Stimulated activated naive CD4-positive, alpha-beta T cell (primary cell): ENCODE data around the gene AKT3.
"Not testable (repeated sequence)": the region's sequence is repeated elsewhere in the genome, so short reads cannot be mapped to it uniquely, and the experiment has no call there.

Source experiments
- DNase-seq, 6 experiments: peaks; one replicate each; lab custom pipeline; 2025; lab: John Stamatoyannopoulos, UW

AKT3 gene

GRCh38 chr1:243705585-243705984 lies 144.5 kb downstream of the AKT3 start:
- DNase-seq, result no peak

GRCh38 chr1:243701872-243702271 lies 148.2 kb downstream of the AKT3 start:
- DNase-seq, result no peak

GRCh38 chr1:243693800-243694199 lies 156.2 kb downstream of the AKT3 start:
- DNase-seq, result no peak

- DNase-seq, result no peak
Measured at GRCh38 chr1:243686159-243686558, 163.9 kb downstream of the AKT3 start.

GRCh38 chr1:243680860-243681259 lies 169.2 kb downstream of the AKT3 start:
- DNase-seq, result no peak

GRCh38 chr1:243672539-243673074 lies 177.4 kb downstream of the AKT3 start:
- no peak for DNase-seq

- DNase-seq, result no peak
Measured at GRCh38 chr1:243667591-243667990, 182.5 kb downstream of the AKT3 start.

- no peak for DNase-seq
Measured at GRCh38 chr1:243667133-243667532, 182.9 kb downstream of the AKT3 start.

- DNase-seq, result no peak
Measured at GRCh38 chr1:243663651-243664050, 186.4 kb downstream of the AKT3 start.

- not testable (repeated sequence) for DNase-seq
Measured at GRCh38 chr1:243662169-243662568, 187.9 kb downstream of the AKT3 start.

- no peak for DNase-seq
Measured at GRCh38 chr1:243658594-243659105, 191.4 kb downstream of the AKT3 start.

GRCh38 chr1:243657793-243658192 lies 192.2 kb downstream of the AKT3 start:
- no peak for DNase-seq

- not testable (repeated sequence) for DNase-seq
Measured at GRCh38 chr1:243649530-243649929, 200.5 kb downstream of the AKT3 start.

- no peak for DNase-seq
Measured at GRCh38 chr1:243646841-243647240, 203.2 kb downstream of the AKT3 start.

GRCh38 chr1:243645281-243645680 lies 204.8 kb downstream of the AKT3 start:
- no peak for DNase-seq

GRCh38 chr1:243642936-243643335 lies 207.1 kb downstream of the AKT3 start:
- no peak for DNase-seq

- no peak for DNase-seq
Measured at GRCh38 chr1:243639027-243639658, 210.9 kb downstream of the AKT3 start.

- no peak for DNase-seq
Measured at GRCh38 chr1:243638186-243638585, 211.9 kb downstream of the AKT3 start.

- no peak for DNase-seq
Measured at GRCh38 chr1:243628476-243628907, 221.6 kb downstream of the AKT3 start.

GRCh38 chr1:243623841-243624240 lies 226.2 kb downstream of the AKT3 start:
- no peak for DNase-seq

- no peak for DNase-seq
Measured at GRCh38 chr1:243621973-243622372, 228.1 kb downstream of the AKT3 start.

GRCh38 chr1:243620096-243620495 lies 229.9 kb downstream of the AKT3 start:
- DNase-seq, result no peak

GRCh38 chr1:243609698-243610097 lies 240.3 kb downstream of the AKT3 start:
- no peak for DNase-seq

GRCh38 chr1:243605604-243606003 lies 244.4 kb downstream of the AKT3 start:
- no peak for DNase-seq
